Endothelial cell of umbilical vein (primary cell): ENCODE measurements around the gene RPS8. TPM values are rescaled to one million over a fixed set of nuclear protein-coding genes. Genes with fewer than 3 reads are reported as not detected.

ENCODE experiments used
- BruUV-seq: library from RNA; stranded (reverse); fragments of 400-500 nt; replicated peaks from 2 replicates; lab custom pipeline; 2021; lab: Mats Ljungman, UMichigan
- CTCF ChIA-PET: fragments of 300-600, 350-600 bp; sonication (Branson Sonifier 250); formaldehyde crosslinking; loops from one replicate; lab custom pipeline; 2021; ENCODE audit warnings: antibody characterized with exemption, inconsistent platforms; lab: Charles Lee
- POLR2A ChIA-PET: fragments of 300-600, 350-600 bp; sonication (Branson Sonifier 250); formaldehyde crosslinking; loops from one replicate; lab custom pipeline; 2021; ENCODE audit warnings: antibody characterized with exemption, inconsistent platforms; lab: Charles Lee
- DNase-seq: peaks from one replicate; pipeline ENCODE4 v3.0.0-alpha.2; 2011; ENCODE audit warnings: low read depth, low spot score
- FAIRE-seq: peaks from 2 replicates; lab custom pipeline; 2011; peaks lifted over from hg19 to GRCh38; lab: Jason Lieb, UNC
- H2AFZ ChIP-seq: 2 replicates; pipeline ENCODE4 v1.6.0; 2012; ENCODE audit warnings: low read depth, low read length, control low read depth, inconsistent platforms
- H3K27ac ChIP-seq: 2 replicates; pipeline ENCODE4 v1.5.1; 2011; ENCODE audit warnings: low read depth, mild to moderate bottlenecking, control low read depth, low read length, moderate library complexity; ENCODE audit not compliant: insufficient read depth
- H3K27me3 ChIP-seq, 2 experiments: 2 replicates each; pipeline versions ENCODE4 v1.6.0 to v1.6.1; 2011; ENCODE audit warnings: low read length in 2 of 2, mixed read lengths in 1 of 2; ENCODE audit not compliant: control insufficient read depth in 2 of 2, insufficient read depth in 2 of 2
- H3K36me3 ChIP-seq, 2 experiments: 2 replicates in 1 of 2; 3 replicates in 1 of 2; pipeline ENCODE4 v1.5.1; 2011; ENCODE audit warnings: low read length in 2 of 2, mild to moderate bottlenecking in 1 of 2, moderate library complexity in 1 of 2; ENCODE audit not compliant: control insufficient read depth in 2 of 2, insufficient read depth in 2 of 2; ENCODE audit errors: extremely low read depth in 1 of 2
- H3K4me1 ChIP-seq: 3 replicates; pipeline ENCODE4 v1.5.1; 2011; ENCODE audit warnings: mild to moderate bottlenecking, low read length; ENCODE audit not compliant: control insufficient read depth, insufficient read depth; ENCODE audit errors: extremely low read depth
- H3K4me2 ChIP-seq: 2 replicates; pipeline ENCODE4 v1.6.1; 2011; ENCODE audit warnings: low read length, control low read depth, mixed read lengths; ENCODE audit not compliant: insufficient read depth
- H3K4me3 ChIP-seq, 3 experiments: fragments of 200-600 bp in 1 of 3; sonication (generic), shearing (Covaris generic) in 1 of 3; replicated peaks in 1 of 3; 2 replicates each; pipeline ENCODE4 v1.5.1; 2011 to 2016; ENCODE audit warnings: control low read depth in 3 of 3, low read length in 3 of 3, mild to moderate bottlenecking in 2 of 3, inconsistent platforms in 1 of 3, low read depth in 1 of 3, moderate library complexity in 1 of 3; ENCODE audit not compliant: insufficient read depth in 1 of 3
- H3K79me2 ChIP-seq: 2 replicates; pipeline ENCODE4 v1.6.0; 2012; ENCODE audit warnings: low read length, inconsistent platforms; ENCODE audit not compliant: control insufficient read depth, insufficient read depth
- H3K9ac ChIP-seq: replicated peaks from 2 replicates; pipeline ENCODE3; 2011; ENCODE audit warnings: low read length, control low read depth; ENCODE audit not compliant: insufficient read depth; ENCODE audit errors: extremely low read depth
- H3K9me1 ChIP-seq: replicated peaks from 3 replicates; pipeline ENCODE4 v1.6.0; 2011; ENCODE audit warnings: mild to moderate bottlenecking, low read length; ENCODE audit not compliant: control insufficient read depth, insufficient read depth; ENCODE audit errors: extremely low read depth
- H3K9me3 ChIP-seq: replicated peaks from 2 replicates; pipeline ENCODE4 v1.5.1; 2012; ENCODE audit warnings: low read length, inconsistent platforms; ENCODE audit not compliant: control insufficient read depth, insufficient read depth
- H4K20me1 ChIP-seq: replicated peaks from 2 replicates; pipeline ENCODE3; 2011; ENCODE audit warnings: mild to moderate bottlenecking, low read length; ENCODE audit not compliant: control insufficient read depth, insufficient read depth; ENCODE audit errors: extremely low read depth
- EZH2 ChIP-seq: IDR thresholded peaks from 2 replicates; pipeline ENCODE4 v1.6.1; 2012; ENCODE audit warnings: borderline replicate concordance, low read depth, mild to moderate bottlenecking, moderate library complexity, low read length, inconsistent platforms; ENCODE audit not compliant: severe bottlenecking
- FOS ChIP-seq: IDR thresholded peaks from 2 replicates; pipeline ENCODE4 v1.6.1; 2011; ENCODE audit warnings: mild to moderate bottlenecking, low read length, moderate library complexity, borderline replicate concordance; ENCODE audit not compliant: insufficient read depth
- GATA2 ChIP-seq: IDR thresholded peaks from 2 replicates; pipeline ENCODE4 v1.7.0; 2011; ENCODE audit warnings: low read depth, mild to moderate bottlenecking, moderate library complexity, mixed read lengths, low read length; ENCODE audit not compliant: insufficient read length, insufficient read depth
- JUN ChIP-seq: IDR thresholded peaks from 2 replicates; pipeline ENCODE4 v1.6.1; 2011; ENCODE audit warnings: borderline replicate concordance, low read depth; ENCODE audit not compliant: insufficient read length, insufficient read depth
- MYC ChIP-seq: IDR thresholded peaks from one replicate; pipeline ENCODE4 v1.6.1; 2011; ENCODE audit warnings: mild to moderate bottlenecking, low read depth, low read length
- POLR2A ChIP-seq: IDR thresholded peaks from 2 replicates; pipeline ENCODE4 v1.6.1; 2012; ENCODE audit warnings: low read depth, mild to moderate bottlenecking, control low read depth, low read length
- POLR2AphosphoS5 ChIP-seq: IDR thresholded peaks from 2 replicates; pipeline ENCODE4 v1.6.1; 2012; ENCODE audit warnings: low read depth, mild to moderate bottlenecking, control low read depth, low read length, moderate library complexity; ENCODE audit not compliant: insufficient read depth
- dilution Hi-C: fragments of 300-500 bp; cut with MboI; formaldehyde crosslinking; loops from one replicate; pipeline ENCODE4 v1.15.0; 2019; ENCODE audit warnings: low sequenced_read_pairs; ENCODE audit not compliant: extremely low pct_ligation_motif_present
- intact Hi-C: fragments of 100-400 bp; cut with micrococcal nuclease; formaldehyde crosslinking; loops from one replicate; pipeline ENCODE4 v1.10.0; 2022
- polyA plus RNA-seq, 4 experiments: library from polyadenylated mRNA; depleted of rRNA in 3 of 4; stranded (reverse) in 3 of 4; unstranded in 1 of 4; fragments of >200 nt; gene quantifications; 2 replicates each; pipeline versions ENCODE4 v1.2.1 to v1.2.3, GENCODE V29; 2011 to 2012; ENCODE audit warnings: missing spikeins in 1 of 4
- total RNA-seq: library from RNA; stranded (reverse); gene quantifications from 2 replicates; pipeline ENCODE4 v1.2.3, GENCODE V29; 2021
- TF ChIP-seq, protein P1 (sequence below): IDR thresholded peaks from 2 replicates; pipeline ENCODE4 v1.6.1; 2011; ENCODE audit not compliant: insufficient read depth, insufficient read length
- TF ChIP-seq, protein P2 (sequence below), 2 donors: IDR thresholded peaks; 1 replicate in 1 of 2; 2 replicates in 1 of 2; pipeline ENCODE4 v1.5.1; 2011; ENCODE audit warnings: low read length in 2 of 2, mild to moderate bottlenecking in 2 of 2, moderate library complexity in 2 of 2, control low read depth in 1 of 2, inconsistent platforms in 1 of 2, low read depth in 1 of 2; ENCODE audit not compliant: insufficient read depth in 1 of 2; ENCODE audit errors: extremely low read depth in 1 of 2

RPS8 gene
- total and polyA plus RNA-seq, 2 donors (not counting 3 experiments of a cell fraction or from before 2014, with no cell fraction given), result 1,842 to 2,306 TPM

DNA sequence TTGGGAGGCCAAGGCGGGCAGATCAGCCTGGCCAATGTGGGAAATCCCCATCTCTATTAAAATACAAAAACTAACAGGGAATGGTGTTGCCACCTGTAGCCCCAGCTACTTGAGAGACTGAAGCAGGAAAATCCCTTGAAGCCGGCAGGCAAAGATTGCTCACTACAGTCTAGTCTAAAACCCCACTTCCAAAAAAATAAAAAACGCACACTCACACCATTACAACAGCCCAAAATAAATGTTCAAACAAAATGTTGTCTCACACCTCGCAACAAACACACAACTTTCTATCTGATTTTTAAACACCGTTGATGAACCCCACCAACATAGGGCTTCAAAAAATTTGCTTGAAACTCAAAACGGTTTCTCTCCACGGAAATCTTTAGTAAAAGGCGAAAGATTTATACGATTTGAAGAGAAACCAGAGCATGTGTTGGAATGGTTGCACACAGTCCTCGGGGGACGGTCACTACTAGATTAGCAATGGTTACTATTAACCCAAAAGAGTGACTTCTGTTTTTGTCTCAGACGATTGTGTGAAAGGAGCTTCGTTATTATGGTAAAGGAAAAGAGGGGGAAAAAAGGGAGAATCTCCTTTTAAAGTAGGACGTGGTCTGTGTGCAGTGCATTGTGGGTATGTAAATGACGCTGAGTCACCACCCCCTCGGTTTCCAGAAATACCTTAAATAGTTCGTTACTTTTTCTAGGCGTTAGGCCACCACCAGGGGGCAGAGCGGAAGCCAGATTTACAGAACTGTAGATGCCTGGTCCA, 44.4 kb upstream of the RPS8 start, which contains the start of gene RNU5D-1:
Gene RNU5D-1, minus strand, starts transcription at position 430 of the 772 bp plus-strand sequence.
- Histone ChIP-seq H3K9me3 (no peaks in the 10 kb centered on the region), H2AFZ (peak within 1 kb of the TSS; percentile 21), H3K4me1 (peaks cover 2% of the 10 kb centered on the region), H3K27me3 (no peaks in the 10 kb centered on the region), H3K9ac (peak within 1 kb of the TSS; percentile 68), H3K79me2 (no peaks in the 10 kb centered on the region), H3K4me3 (no peak within 1 kb of the TSS), H3K4me2 (peak within 1 kb of the TSS; percentile 8), H4K20me1 (no peaks in the 10 kb centered on the region), H3K9me1 (no peaks in the 10 kb centered on the region), H3K27ac (peak within 1 kb of the TSS; percentile 89), H3K36me3 (no peaks in the 10 kb centered on the region)
- dilution Hi-C loops, result no loop called here
- CTCF ChIA-PET, result interaction anchor here (0.6 to 4.2 kb wide), 19 partner anchors 9 to 573 kb away, joined by 3 to 21 read pairs (median 4); partner anchors contain the start of genes BTBD19, KIF2C, PLK3 and RPS8
- intact Hi-C loops, result loop anchor here (1.0 to 5.0 kb wide), 6 partner anchors 8 to 573 kb away; partner anchors contain the start of genes DYNLT4, HECTD3, KIF2C and RPS8
- peak; percentile 92 for FAIRE-seq
- DNase-seq, result peak; percentile 97
- TSS peak; percentile 99 for BruUV-seq
- TF ChIP-seq POLR2AphosphoS5 (peak; percentile 100), FOS (peak; percentile 92), POLR2A (peak; percentile 100), EZH2 (no peak), GATA2 (peak; percentile 22), MYC (no peak), JUN (peak; percentile 78)
- TF ChIP-seq, protein P1, sequence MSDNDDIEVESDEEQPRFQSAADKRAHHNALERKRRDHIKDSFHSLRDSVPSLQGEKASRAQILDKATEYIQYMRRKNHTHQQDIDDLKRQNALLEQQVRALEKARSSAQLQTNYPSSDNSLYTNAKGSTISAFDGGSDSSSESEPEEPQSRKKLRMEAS, result no peak
- TF ChIP-seq, protein P2, sequence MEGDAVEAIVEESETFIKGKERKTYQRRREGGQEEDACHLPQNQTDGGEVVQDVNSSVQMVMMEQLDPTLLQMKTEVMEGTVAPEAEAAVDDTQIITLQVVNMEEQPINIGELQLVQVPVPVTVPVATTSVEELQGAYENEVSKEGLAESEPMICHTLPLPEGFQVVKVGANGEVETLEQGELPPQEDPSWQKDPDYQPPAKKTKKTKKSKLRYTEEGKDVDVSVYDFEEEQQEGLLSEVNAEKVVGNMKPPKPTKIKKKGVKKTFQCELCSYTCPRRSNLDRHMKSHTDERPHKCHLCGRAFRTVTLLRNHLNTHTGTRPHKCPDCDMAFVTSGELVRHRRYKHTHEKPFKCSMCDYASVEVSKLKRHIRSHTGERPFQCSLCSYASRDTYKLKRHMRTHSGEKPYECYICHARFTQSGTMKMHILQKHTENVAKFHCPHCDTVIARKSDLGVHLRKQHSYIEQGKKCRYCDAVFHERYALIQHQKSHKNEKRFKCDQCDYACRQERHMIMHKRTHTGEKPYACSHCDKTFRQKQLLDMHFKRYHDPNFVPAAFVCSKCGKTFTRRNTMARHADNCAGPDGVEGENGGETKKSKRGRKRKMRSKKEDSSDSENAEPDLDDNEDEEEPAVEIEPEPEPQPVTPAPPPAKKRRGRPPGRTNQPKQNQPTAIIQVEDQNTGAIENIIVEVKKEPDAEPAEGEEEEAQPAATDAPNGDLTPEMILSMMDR (IDR thresholded peaks at IDR 0.05; ENCODE audit: extremely low read depth in 1 of 2, insufficient read depth in 1 of 2, low read depth in 1 of 2, low read length in 2 of 2), result peak; percentile 77 to 84
- POLR2A ChIA-PET, result interaction anchor here (0.6 to 1.7 kb wide), 13 partner anchors 8 to 763 kb away, joined by 3 to 18 read pairs (median 4); partner anchors contain the start of genes BTBD19, KIF2C, MUTYH and PLK3
